Parathyroid adenoma (tissue), 2 donors: ENCODE data around the gene ODAPH.

Experiments used
- H2AFZ ChIP-seq: fragments of 300-600 bp; sonication (generic); one replicate; pipeline ENCODE4 v1.7.0; 2017; ENCODE audit warnings: antibody characterized with exemption, mild to moderate bottlenecking
- H3K27ac ChIP-seq: fragments of 300-600 bp; sonication (generic); one replicate; pipeline ENCODE4 v1.7.0; 2017
- H3K27me3 ChIP-seq: fragments of 300-600 bp; sonication (generic); one replicate; pipeline ENCODE4 v1.7.0; 2017; ENCODE audit warnings: low read length; ENCODE audit not compliant: control insufficient read depth, insufficient read depth
- H3K36me3 ChIP-seq: fragments of 300-600 bp; sonication (generic); one replicate; pipeline ENCODE4 v1.7.0; 2017; ENCODE audit warnings: low read length; ENCODE audit not compliant: control insufficient read depth, insufficient read depth
- H3K4me1 ChIP-seq: fragments of 300-600 bp; sonication (generic); one replicate; pipeline ENCODE4 v1.7.0; 2017; ENCODE audit warnings: control low read depth
- H3K4me2 ChIP-seq: fragments of 300-600 bp; sonication (generic); one replicate; pipeline ENCODE4 v1.7.0; 2017; ENCODE audit warnings: low read length
- H3K4me3 ChIP-seq: fragments of 300-600 bp; sonication (generic); one replicate; pipeline ENCODE4 v1.7.0; 2017; ENCODE audit warnings: low read depth, low read length
- H3K79me2 ChIP-seq: fragments of 300-600 bp; sonication (generic); one replicate; pipeline ENCODE4 v1.7.0; 2017; ENCODE audit warnings: control low read depth
- H3K9ac ChIP-seq: fragments of 300-600 bp; sonication (generic); one replicate; pipeline ENCODE4 v1.7.0; 2017; ENCODE audit warnings: mild to moderate bottlenecking
- H3K9me3 ChIP-seq: fragments of 300-600 bp; sonication (generic); one replicate; pipeline ENCODE4 v1.7.0; 2017; ENCODE audit warnings: low read length; ENCODE audit not compliant: control insufficient read depth
- CTCF ChIP-seq: fragments of 300-600 bp; sonication (generic); IDR thresholded peaks from one replicate; pipeline ENCODE4 v1.7.0; 2017; ENCODE audit warnings: antibody characterized with exemption, mild to moderate bottlenecking
- donor health status: primary hyperparathyroidism.

Gene ODAPH

GRCh38 chr4:75596061-75596460 lies 40.2 kb downstream of the ODAPH start:
- Histone ChIP-seq H3K79me2 (no peaks in the 10 kb centered on the region), H3K27ac (no peak overlapping the region), H3K4me1 (no peaks in the 10 kb centered on the region), H3K4me2 (no peak overlapping the region), H3K36me3 (no peaks in the 10 kb centered on the region), H3K4me3 (no peak overlapping the region), H3K27me3 (no peaks in the 10 kb centered on the region), H3K9me3 (no peaks in the 10 kb centered on the region), H2AFZ (no peak overlapping the region), H3K9ac (no peak overlapping the region)
- no peak for TF ChIP-seq CTCF

- Histone ChIP-seq H3K36me3 (no peaks in the 10 kb centered on the region), H3K4me2 (no peak overlapping the region), H3K4me3 (no peak overlapping the region), H3K4me1 (no peaks in the 10 kb centered on the region), H3K9ac (no peak overlapping the region), H3K9me3 (no peaks in the 10 kb centered on the region), H3K27me3 (no peaks in the 10 kb centered on the region), H2AFZ (no peak overlapping the region), H3K27ac (no peak overlapping the region), H3K79me2 (no peaks in the 10 kb centered on the region)
- no peak for TF ChIP-seq CTCF
Observed at GRCh38 chr4:75598390-75598789, 42.5 kb downstream of the ODAPH start.

GRCh38 chr4:75599647-75600046 lies 43.8 kb downstream of the ODAPH start:
- Histone ChIP-seq H3K27ac (no peak overlapping the region), H3K4me2 (no peak overlapping the region), H3K79me2 (no peaks in the 10 kb centered on the region), H3K27me3 (no peaks in the 10 kb centered on the region), H3K36me3 (no peaks in the 10 kb centered on the region), H2AFZ (no peak overlapping the region), H3K9ac (no peak overlapping the region), H3K4me3 (no peak overlapping the region), H3K4me1 (no peaks in the 10 kb centered on the region), H3K9me3 (no peaks in the 10 kb centered on the region)
- TF ChIP-seq CTCF, result no peak

- Histone ChIP-seq H3K4me3 (no peak overlapping the region), H3K4me2 (no peak overlapping the region), H3K79me2 (no peaks in the 10 kb centered on the region), H3K9me3 (no peaks in the 10 kb centered on the region), H2AFZ (no peak overlapping the region), H3K36me3 (no peaks in the 10 kb centered on the region), H3K27me3 (no peaks in the 10 kb centered on the region), H3K9ac (no peak overlapping the region), H3K27ac (no peak overlapping the region), H3K4me1 (no peaks in the 10 kb centered on the region)
- TF ChIP-seq CTCF, result no peak
Observed at GRCh38 chr4:75605928-75606327, 50.1 kb downstream of the ODAPH start.

GRCh38 chr4:75612306-75612705 lies 56.4 kb downstream of the ODAPH start:
- Histone ChIP-seq H3K27ac (no peak overlapping the region), H3K36me3 (no peaks in the 10 kb centered on the region), H3K9ac (no peak overlapping the region), H3K4me2 (no peak overlapping the region), H3K4me1 (no peaks in the 10 kb centered on the region), H2AFZ (no peak overlapping the region), H3K9me3 (no peaks in the 10 kb centered on the region), H3K27me3 (no peaks in the 10 kb centered on the region), H3K4me3 (no peak overlapping the region), H3K79me2 (no peaks in the 10 kb centered on the region)
- no peak for TF ChIP-seq CTCF
